ENCODE data around the gene SFXN1.

DNA sequence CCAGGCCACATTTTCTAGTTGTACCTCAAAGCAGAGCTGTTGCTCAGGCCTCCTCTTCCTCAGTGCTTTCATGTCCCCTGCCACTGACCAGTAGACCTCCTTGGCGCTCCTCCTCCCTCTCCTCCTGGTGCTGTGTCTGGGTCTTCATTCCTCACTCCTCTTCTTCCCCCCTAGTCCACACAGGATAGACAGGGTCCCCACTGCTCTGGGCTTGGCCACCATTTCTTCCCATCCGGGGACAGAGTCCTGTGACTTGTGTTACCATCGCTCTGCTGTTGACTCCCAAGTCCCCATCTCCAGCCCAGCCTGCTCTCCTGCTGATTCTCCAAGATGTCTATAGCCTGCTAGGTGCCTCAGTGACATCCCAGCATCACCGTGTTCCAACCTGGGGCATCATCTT lies 91.3 kb downstream of the SFXN1 start:
- TF ChIP-seq CTCF (IDR thresholded peaks at IDR 0.05; ENCODE audit: insufficient read depth, low read depth, low read length) = no peak
- TF ChIP-seq EZH2 (IDR thresholded peaks at IDR 0.05; ENCODE audit: insufficient read depth, low read length) = no peak
